Glomerular visceral epithelial cell (primary cell): ENCODE data around the gene ST6GALNAC3.

ENCODE experiments used
- DNase-seq: peaks from one replicate; pipeline ENCODE4 v3.0.0-alpha.2; 2016; ENCODE audit errors: extremely low spot score

Gene ST6GALNAC3

GRCh38 chr1:76503736-76504135, 429.2 kb downstream of the ST6GALNAC3 start:
- DNase-seq: no peak

- no peak for DNase-seq
Measured at GRCh38 chr1:76507376-76507775, 432.8 kb downstream of the ST6GALNAC3 start.

GRCh38 chr1:76508871-76509270, 434.3 kb downstream of the ST6GALNAC3 start:
- no peak for DNase-seq

GRCh38 chr1:76510672-76511557, 436.4 kb downstream of the ST6GALNAC3 start:
- no peak for DNase-seq

- DNase-seq: no peak
Measured at GRCh38 chr1:76511558-76512179, 437.1 kb downstream of the ST6GALNAC3 start.

GRCh38 chr1:76530953-76531352, 456.4 kb downstream of the ST6GALNAC3 start:
- DNase-seq: no peak

GRCh38 chr1:76541618-76542017, 467.1 kb downstream of the ST6GALNAC3 start:
- DNase-seq: no peak

GRCh38 chr1:76542359-76542758, 467.8 kb downstream of the ST6GALNAC3 start:
- DNase-seq: no peak

GRCh38 chr1:76543495-76543894, 468.9 kb downstream of the ST6GALNAC3 start:
- DNase-seq: no peak

- DNase-seq: no peak
Measured at GRCh38 chr1:76546354-76546933, 471.9 kb downstream of the ST6GALNAC3 start.

- DNase-seq: no peak
Measured at GRCh38 chr1:76547916-76548315, 473.4 kb downstream of the ST6GALNAC3 start.

GRCh38 chr1:76548513-76549100, 474.1 kb downstream of the ST6GALNAC3 start:
- no peak for DNase-seq

- no peak for DNase-seq
Measured at GRCh38 chr1:76554283-76554682, 479.7 kb downstream of the ST6GALNAC3 start.

- no peak for DNase-seq
Measured at GRCh38 chr1:76562292-76562691, 487.7 kb downstream of the ST6GALNAC3 start.

GRCh38 chr1:76568573-76569238, 494.2 kb downstream of the ST6GALNAC3 start:
- no peak for DNase-seq

- DNase-seq: no peak
Measured at GRCh38 chr1:76571248-76571647, 496.7 kb downstream of the ST6GALNAC3 start.

- no peak for DNase-seq
Measured at GRCh38 chr1:76572229-76572628, 497.7 kb downstream of the ST6GALNAC3 start.

- DNase-seq: no peak
Measured at GRCh38 chr1:76576876-76577524, 502.5 kb downstream of the ST6GALNAC3 start.

- DNase-seq: no peak
Measured at GRCh38 chr1:76577525-76578185, 503.1 kb downstream of the ST6GALNAC3 start.

- no peak for DNase-seq
Measured at GRCh38 chr1:76580206-76580605, 505.7 kb downstream of the ST6GALNAC3 start.

- no peak for DNase-seq
Measured at GRCh38 chr1:76581712-76582111, 507.2 kb downstream of the ST6GALNAC3 start.
